ENCODE measurements around the gene NPIPA7.
"Not testable (repeated sequence)": the region's sequence is repeated elsewhere in the genome, so short reads cannot be mapped to it uniquely, and the experiment has no call there.

The NPIPA7 gene

DNA sequence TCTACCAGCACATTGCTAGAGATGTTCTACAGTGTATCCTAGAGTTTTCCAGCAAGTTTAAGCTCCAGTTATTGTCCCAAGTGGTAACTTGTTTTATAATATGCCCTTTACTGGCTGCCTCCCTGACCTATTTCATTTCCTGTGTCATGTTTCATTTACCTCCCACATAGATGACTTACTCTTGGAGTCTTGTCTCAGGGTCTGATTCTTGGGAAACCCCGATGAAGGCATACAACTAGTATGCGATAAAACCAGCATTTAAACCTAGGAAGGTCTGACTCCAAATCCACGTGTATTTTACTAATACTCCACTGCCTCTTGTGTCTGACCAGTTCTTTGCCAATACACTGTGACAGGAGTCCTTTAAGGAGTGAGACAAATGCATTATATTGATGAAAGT lies 55.8 kb downstream of the NPIPA7 start:
- not testable (repeated sequence) for H3K9me3 ChIP-seq (ENCODE audit: insufficient read depth, low read depth, low read length); H3K9ac ChIP-seq (ENCODE audit: low read depth, low read length); H3K4me1 ChIP-seq (ENCODE audit: insufficient read depth, low read length); H3K4me3 ChIP-seq (ENCODE audit: low read length); H3K27me3 ChIP-seq (ENCODE audit: insufficient read depth, low read length); H3K27ac ChIP-seq (ENCODE audit: low read length); H3K36me3 ChIP-seq (ENCODE audit: insufficient read depth, low read depth, low read length)

DNA sequence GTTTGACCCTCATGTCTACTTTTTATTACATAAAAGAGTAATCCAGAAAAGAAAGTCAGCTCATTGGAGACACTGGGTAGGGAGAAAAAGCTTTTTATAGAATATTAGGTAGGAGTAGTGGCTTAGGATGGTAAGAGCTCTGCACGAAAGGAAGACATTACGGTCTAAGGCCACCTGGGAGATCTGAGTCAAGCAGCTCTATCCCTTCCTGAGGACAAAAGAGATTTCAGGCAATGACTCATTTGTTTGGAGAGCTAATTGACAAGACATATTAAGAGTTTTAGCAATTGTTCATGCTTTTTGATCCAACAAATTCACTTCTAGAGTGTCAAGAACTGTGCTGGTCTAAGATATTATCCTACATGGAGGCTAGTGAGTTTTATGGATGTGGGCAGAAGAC lies 62.5 kb downstream of the NPIPA7 start:
- not testable (repeated sequence) for H3K36me3 ChIP-seq (ENCODE audit: insufficient read depth, low read depth, low read length)

More for the DNA sequence above, 62.5 kb downstream of the NPIPA7 start:
- H3K4me3 ChIP-seq (ENCODE audit: low read length); H3K27ac ChIP-seq (ENCODE audit: low read length); H3K9me3 ChIP-seq (ENCODE audit: insufficient read depth, low read depth, low read length); H3K9ac ChIP-seq (ENCODE audit: low read depth, low read length); H3K27me3 ChIP-seq (ENCODE audit: insufficient read depth, low read length); H3K4me1 ChIP-seq (ENCODE audit: insufficient read depth, low read length): not testable (repeated sequence)

All from iPS-20b (cell line).